Choroid plexus epithelial cell (primary cell): ENCODE results near the gene EEF2.

ENCODE experiments used
- DNase-seq: peaks from one replicate; pipeline ENCODE4 v3.0.0-alpha.2; 2010; ENCODE audit warnings: low read depth
- H3K4me3 ChIP-seq: 2 replicates; pipeline ENCODE4 v1.5.1; 2011; ENCODE audit warnings: low read depth, mild to moderate bottlenecking, control low read depth, low read length, moderate library complexity
- CTCF ChIP-seq: conservative IDR thresholded peaks from 2 replicates; pipeline ENCODE4 v1.5.1; 2011; ENCODE audit warnings: low read depth, mild to moderate bottlenecking, control low read depth, inconsistent platforms, low read length, moderate library complexity

The EEF2 gene

GRCh38 chr19:3982701-3983541, 2.3 kb downstream of the EEF2 start:
- peak overlapping the region; percentile 98 for H3K4me3 ChIP-seq
- peak; percentile 66 for DNase-seq
- TF ChIP-seq CTCF, result no peak

- no peak overlapping the region for H3K4me3 ChIP-seq
- peak; percentile 8 for DNase-seq
- no peak for TF ChIP-seq CTCF
Measured at GRCh38 chr19:3981736-3982681, 3.3 kb downstream of the EEF2 start.

GRCh38 chr19:3981373-3981735, 3.9 kb downstream of the EEF2 start:
- DNase-seq, result no peak
- no peak overlapping the region for H3K4me3 ChIP-seq

GRCh38 chr19:3980353-3981251, 4.7 kb downstream of the EEF2 start:
- no peak for TF ChIP-seq CTCF
- DNase-seq, result no peak
- H3K4me3 ChIP-seq, result no peak overlapping the region

More at GRCh38 chr19:3981373-3981735, 3.9 kb downstream of the EEF2 start:
- no peak for TF ChIP-seq CTCF

- no peak overlapping the region for H3K4me3 ChIP-seq
- DNase-seq, result peak; percentile 2
- no peak for TF ChIP-seq CTCF
Measured at GRCh38 chr19:3979674-3980352, 5.5 kb downstream of the EEF2 start.

GRCh38 chr19:3979289-3979673, 6.0 kb downstream of the EEF2 start:
- TF ChIP-seq CTCF, result no peak
- DNase-seq, result no peak
- no peak overlapping the region for H3K4me3 ChIP-seq
